GM19438 (cell line): ENCODE data around the gene FAM20B.
A peak's percentile ranks its signal among the peaks of the same experiment; 100 is the strongest.
"Not testable (repeated sequence)": the region's sequence is repeated elsewhere in the genome, so short reads cannot be mapped to it uniquely, and the experiment has no call there.

ENCODE experiments used
- ATAC-seq: cut with Tn5 transposase; IDR thresholded peaks from one replicate; pipeline ENCODE4 v1.9.1; 2021; ENCODE audit warnings: low read depth; ENCODE audit not compliant: unreplicated experiment

FAM20B gene, protein sequence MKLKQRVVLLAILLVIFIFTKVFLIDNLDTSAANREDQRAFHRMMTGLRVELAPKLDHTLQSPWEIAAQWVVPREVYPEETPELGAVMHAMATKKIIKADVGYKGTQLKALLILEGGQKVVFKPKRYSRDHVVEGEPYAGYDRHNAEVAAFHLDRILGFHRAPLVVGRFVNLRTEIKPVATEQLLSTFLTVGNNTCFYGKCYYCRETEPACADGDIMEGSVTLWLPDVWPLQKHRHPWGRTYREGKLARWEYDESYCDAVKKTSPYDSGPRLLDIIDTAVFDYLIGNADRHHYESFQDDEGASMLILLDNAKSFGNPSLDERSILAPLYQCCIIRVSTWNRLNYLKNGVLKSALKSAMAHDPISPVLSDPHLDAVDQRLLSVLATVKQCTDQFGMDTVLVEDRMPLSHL

DNA sequence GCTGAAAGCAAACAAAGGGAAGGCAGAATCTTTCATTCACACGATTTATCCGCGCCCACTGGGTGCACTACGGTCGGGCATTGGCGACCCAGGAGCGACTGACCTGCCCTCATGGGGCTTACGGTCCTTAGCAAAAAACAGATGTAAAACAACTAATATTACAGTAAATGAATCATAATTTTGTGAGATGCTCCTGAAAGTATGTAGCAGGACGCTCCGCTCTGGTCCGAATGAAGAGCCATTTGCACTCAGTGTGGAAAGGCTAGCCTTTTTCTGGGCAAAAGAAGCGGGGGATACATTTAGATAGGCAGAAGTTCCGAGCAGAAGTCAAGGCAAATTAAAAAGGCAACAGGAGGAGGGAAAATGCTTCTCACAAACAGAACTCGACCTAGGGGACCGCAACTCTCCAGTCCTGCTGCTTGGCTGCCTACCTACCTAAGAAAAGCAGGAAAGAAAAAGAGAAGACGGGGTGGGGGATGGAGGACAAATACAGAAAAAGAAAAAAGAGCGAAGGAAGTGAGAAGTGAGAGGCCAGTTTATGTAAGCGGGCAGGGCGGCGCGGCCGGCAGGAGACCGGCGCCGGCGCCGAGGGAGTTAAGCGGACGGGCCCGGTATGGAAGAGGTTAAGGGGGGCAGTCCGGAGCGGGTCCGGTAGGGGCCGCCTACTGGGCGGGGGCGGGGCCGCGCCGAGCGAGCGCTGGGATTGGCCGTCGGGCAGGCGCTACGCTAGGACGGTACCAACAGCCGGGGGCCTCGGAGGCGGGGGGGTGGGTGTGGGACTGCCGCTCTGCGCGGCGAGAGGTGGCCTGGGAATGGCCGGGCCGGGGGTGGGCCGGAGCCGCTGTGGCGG lies at the start of gene FAM20B:
TSS of gene FAM20B (plus strand) at position 770 of the 850 bp plus-strand sequence. CDS start 17,954 bp downstream, outside the sequence.
- peak; percentile 75 for ATAC-seq

DNA sequence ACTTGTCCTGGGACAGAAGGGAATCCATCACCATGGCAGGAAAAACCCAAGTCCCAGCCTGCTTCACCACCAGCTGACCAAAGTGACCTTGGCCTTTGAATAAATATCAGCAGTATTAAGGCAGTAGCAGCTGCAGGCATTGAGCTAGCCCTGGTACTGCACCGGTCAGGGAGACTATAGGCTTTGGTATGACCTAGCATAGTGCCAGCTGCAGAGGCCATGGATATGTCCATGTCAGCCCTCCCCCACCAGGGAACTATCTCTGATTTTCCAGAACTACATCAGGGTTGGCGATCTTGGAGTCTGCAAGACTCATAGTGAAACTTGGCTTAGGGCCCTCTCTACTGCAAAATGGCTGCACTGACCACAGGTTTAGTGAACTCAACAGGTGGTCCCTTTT lies 49.2 kb upstream of the FAM20B start:
- no peak for ATAC-seq

DNA sequence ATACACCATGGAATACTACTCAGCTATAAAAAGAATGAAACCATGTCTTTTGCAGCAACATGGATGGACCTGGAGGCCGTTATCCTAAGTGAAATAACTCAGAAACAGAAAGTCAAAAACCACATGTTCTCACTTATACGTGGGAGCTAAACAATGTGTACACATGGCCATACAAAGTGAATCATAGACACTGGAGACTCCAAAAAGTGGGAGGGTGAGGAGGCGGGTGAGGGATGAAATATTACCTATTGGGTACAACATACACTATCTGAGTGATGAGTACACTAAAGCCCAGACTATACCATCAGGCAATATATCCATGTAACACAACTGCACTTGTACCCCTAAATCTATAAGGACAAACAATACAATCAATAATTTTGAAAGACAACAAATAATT lies 39.5 kb upstream of the FAM20B start:
- no peak for ATAC-seq

DNA sequence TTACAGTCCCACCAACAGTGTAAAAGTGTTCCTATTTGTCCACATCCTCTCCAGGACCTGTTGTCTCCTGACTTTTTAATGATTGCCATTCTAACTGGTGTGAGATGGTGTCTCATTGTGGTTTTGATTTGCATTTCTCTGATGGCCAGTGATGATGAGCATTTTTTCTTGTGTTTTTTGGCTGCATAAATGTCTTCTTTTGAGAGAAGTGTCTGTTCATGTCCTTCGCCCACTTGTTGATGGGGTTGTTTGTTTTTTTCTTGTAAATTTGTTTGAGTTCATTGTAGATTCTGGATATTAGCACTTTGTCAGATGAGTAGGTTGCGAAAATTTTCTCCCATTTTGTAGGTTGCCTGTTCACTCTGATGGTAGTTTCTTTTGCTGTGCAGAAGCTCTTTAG lies 37.5 kb upstream of the FAM20B start:
- ATAC-seq, result not testable (repeated sequence)

DNA sequence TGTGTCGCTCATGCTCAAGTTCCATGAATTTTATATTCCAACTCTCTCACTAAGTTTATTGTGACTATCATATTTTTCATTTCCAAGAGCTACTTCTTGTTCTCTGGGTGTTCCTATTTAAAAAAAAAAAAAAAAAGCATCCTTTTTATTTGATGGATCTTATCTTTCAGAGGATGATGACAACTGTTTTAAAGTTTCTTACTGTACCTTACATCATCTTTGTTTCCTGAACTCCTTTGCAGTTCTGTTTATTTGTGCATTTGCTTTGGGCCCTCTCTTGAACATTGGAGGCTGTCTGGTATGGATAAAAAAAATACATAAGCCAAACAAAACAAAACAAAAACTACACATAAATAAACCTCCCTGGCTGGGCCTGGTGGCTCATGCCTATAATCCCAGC lies 32.1 kb upstream of the FAM20B start:
- ATAC-seq, result no peak

DNA sequence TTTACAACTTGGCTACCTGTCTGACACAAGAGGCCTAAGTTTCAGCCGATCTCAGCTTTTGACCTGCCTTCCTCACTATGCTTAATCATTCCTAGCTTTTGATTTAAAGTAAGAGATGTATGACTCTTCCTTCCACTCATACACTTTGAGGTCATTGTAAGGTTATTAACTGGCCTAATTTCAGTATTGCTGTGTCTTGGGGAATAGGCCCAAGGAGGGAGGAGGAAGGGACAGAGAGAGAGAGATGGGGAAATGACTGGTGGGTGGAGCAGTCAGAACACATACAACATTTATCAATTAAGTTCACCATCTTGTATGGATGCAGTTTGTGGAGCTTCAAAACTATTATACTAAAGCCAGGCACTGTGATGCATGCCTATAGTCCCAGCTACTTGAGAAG lies 28.3 kb upstream of the FAM20B start:
- no peak for ATAC-seq

DNA sequence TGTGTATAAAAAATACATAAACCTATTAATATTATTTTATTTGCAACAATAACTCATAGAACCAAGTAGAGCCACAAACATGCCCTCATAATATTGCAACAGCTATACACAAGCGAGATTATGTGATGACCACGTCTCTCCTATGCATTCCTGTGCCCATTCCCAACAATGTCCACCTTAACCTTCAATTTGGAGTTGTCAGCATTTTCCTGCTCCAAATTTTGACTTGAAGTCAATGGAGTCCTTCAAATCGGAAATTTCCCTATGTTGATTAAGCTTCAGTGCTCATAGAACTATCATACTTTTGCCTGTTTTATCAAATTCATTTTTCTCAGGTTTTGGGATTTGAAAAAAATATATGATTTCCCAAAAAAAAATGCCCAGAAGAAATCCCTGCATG lies 27.4 kb upstream of the FAM20B start:
- no peak for ATAC-seq

DNA sequence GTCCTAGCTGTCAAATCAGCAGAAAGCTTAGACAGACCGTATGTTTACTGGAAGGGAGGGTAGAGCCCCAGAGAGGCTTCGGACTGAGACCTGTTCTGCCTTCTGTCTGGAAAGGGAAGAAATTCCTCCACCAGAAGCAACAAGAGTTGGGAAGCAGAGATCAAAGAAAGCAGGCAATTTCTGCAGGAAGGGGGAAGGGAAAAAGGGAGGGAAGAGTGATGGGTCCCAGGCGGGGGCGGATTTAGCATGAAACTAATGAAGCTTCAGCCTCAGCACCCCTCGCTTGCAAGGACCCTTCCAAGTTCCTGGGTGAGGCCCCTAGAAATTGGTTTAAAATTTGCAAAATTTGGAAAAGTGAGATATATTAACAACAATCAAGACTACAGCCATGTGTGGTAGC lies 26.6 kb upstream of the FAM20B start:
- no peak for ATAC-seq

DNA sequence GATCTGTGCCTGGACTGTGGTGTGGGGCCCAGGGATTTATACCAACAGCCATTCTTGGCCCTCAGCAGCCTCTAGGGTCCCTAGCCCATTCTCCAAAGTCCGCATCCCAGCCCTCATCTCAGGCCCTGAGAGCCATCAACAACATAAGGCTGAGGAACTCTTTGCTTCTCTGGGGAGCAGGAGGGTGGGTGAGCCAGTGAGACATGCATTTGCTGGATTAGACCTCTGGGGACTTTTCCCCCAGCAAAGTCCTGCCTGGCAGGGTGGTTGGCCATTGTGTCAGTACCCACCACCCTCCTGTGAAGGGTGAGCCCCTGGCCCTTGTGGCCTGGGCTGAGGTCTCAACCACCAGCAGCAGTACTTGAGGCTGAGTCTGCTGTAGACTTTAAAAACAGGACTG lies 24.2 kb upstream of the FAM20B start:
- ATAC-seq, result no peak

DNA sequence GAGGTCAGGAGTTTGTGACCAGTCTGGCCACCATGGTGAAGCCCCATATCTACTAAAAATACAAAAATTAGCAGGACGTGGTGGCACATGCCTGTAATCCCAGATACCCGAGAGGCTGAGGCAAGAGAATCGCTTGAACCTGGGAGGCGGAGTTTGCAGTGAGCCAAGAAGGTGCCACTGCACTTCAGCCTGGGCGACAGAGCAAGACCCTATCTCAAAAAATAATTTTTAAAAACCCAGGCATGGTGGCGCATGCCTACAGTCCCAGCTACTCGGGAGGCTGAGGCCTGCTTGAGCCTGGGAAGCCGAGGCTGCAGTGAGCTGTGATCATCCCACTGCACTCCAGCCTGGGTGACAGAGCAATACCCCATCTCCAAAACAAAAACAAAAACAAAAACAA lies 23.6 kb upstream of the FAM20B start:
- not testable (repeated sequence) for ATAC-seq

DNA sequence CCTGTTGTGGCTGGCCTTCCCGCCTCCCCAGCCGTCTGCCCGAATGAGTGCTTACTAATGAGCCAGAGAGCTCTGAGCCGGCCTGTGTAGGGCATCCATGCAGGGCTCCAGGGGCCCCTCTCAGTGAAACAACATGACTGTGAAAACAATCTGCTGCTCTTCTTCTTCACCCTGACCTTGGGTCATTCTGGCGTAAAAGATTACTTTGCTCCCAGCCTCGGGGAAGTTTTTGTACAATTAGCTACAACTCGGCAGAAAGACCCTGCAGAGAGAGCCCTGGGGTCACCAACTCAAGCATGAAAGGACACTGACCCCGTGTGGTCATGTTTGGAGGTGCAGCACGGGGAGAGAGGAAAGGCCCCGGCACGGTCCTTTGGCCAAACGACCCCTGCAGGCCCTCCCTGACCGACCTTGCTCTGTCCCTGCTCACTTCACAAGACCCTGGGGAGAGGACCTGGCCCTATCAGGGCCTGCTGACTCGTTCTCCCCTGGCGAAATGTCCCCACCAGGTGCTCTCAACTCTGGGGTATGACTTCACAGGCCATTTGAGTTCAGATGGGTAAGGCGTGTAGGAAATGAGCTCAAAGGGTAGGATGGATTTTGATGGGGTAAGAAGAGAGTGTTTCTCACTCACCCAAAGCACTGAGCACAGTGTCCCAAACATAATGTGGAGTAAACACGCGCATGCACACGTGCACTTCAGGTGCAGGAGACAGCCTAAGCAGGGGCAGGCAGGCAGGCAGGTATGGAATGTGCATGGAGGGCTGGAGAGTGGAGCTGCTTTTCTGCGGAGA lies 22.9 kb upstream of the FAM20B start:
- peak; percentile 91 for ATAC-seq

DNA sequence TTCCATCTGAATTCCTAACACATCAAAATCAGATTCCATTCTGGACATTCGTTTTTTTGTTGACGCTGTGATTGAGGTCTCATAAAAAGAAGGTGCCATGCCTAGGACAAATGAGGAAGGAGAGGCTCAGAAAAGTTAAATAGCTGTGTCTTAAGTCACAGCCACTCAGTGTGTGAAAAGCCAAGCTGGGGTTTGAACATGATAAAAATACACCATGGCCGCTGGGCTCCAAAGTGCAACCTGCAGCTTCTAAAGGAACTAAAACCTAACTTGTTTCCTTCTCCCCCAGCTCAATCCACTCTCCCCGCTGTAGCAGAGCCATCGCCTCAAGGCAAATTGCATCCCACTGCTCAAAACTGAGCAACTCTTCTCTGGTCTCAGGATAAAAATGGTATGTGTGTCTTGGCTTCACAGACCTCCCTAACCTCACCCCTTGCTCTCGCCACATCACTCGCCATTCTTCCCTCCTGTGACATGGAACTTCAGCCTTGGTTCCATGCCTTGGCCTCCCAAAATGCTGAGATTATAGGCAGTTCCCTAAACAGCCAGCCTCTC lies 22.1 kb upstream of the FAM20B start:
- no peak for ATAC-seq

DNA sequence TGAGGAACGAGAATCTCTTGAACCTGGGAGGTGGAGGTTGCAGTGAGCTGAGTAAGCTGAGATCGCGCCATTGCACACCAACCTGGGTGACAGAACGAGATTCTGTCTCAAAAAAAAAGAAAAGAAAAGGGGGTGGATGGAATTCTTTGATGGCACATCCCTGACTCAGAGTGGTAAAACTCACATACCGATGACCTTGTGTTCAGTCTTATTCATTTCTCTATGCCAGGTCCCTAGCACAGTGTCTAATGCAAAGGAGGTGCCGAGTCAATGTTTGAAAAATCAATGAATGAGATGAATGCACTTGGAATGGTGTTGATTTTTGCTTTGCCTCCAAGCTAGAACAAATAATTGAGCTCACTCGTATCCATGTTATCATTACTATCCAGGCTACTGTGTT lies 18.5 kb upstream of the FAM20B start:
- no peak for ATAC-seq

DNA sequence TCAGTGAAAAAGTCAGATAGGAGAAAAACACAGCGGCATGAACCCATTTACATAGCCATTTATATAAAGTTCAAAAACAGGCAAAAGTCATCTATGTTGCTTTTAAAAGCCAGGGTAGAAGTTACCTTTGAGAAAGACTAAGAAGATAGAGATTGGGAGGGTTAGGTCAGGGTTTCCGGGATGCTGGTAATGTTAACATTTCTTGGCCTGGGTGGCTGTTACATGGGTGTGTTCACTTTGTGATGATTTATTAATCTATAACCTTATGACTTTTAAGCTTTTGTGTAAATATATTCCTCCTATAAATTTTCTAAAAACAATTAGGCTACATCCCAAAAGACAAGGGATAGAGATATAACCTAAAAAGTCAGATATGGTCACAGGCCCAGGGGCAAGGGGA lies 15.0 kb upstream of the FAM20B start:
- ATAC-seq, result no peak

DNA sequence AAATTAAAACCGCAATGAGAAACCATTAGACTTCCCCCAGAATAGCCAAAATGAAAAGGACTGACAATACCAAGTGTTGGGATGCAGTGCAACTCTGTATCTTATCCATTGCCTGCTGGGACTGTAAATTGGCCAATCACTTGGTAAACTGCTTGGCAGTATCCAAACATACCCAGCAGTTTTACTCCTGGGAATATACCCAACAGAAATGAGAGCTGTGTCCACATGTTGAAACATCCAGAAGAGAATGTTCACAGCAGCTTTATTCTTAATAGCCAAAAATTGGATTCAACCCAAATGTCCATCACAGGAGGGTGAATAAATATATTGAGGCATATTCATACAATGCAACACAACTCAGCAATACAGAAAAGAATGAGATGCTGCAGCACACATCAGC lies 13.7 kb upstream of the FAM20B start:
- ATAC-seq, result no peak

DNA sequence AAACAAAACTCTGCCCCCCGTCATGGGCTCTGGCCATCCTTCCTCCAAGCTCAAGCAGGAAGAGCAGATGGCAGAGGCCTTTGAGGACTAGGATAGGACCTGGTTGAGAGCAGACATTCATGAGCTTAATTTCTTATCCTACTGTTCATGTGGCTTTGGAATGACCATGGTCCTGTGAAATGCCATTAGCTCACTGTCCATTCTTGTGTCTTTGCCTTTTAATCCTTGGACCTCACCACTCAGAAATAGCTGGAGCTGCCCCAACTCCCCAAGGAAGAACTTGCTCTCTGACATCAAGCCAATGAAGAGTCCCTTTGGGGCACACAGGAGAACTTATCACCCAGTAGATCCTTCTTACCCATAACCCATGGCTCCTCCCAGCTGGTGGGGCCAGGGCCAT lies 11.6 kb upstream of the FAM20B start:
- no peak for ATAC-seq

DNA sequence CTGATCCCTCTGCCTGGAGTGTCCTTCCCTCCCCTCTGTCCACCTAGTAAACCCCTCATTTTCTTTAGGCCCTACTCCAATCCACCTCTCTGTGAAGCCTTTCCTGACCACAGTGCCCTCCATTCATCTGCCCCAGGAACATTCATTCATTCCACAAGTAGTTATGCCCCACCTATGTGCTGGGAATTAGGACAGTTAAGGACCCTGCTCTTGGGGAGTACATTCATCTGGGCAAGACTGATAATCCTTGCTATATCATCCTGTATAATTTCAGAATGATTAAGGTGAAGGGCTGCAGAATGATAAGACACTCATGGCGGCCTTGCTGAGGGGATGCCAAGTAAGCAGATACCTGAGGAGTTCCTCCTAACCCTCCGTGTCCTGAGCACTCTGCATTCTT lies 10.3 kb upstream of the FAM20B start:
- ATAC-seq, result no peak

DNA sequence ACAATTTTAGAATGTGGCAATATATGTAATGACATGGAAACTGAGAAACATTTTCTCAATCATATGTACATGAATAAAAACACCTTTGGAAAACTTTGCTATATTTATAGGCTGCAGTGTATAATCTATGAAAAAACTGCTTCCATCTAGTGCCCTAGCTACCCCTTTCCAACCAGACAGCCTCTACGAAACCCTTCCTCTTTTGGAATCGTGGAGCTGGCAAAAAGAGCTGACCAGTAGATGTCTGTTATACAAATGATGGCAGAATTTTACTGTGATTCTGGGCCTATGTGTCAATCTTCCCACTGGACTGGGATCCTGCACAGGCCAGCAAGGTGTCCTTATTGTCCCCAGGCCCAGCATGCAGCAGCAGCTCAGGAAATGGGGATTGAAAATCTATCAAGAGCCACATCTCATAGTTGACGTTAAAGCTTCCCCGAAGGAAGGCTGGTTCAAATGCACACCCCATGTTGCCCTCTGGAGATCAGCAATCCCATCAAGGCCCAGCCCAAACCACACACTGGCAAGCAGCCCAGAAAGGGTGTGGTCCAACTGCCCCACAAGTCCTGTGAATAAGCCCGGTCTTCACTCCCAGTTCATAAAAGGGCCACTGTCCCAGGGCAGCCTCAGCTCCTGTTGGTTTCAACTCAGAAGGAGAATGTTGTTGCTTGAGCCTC lies 8.8 kb upstream of the FAM20B start:
- ATAC-seq, result no peak

DNA sequence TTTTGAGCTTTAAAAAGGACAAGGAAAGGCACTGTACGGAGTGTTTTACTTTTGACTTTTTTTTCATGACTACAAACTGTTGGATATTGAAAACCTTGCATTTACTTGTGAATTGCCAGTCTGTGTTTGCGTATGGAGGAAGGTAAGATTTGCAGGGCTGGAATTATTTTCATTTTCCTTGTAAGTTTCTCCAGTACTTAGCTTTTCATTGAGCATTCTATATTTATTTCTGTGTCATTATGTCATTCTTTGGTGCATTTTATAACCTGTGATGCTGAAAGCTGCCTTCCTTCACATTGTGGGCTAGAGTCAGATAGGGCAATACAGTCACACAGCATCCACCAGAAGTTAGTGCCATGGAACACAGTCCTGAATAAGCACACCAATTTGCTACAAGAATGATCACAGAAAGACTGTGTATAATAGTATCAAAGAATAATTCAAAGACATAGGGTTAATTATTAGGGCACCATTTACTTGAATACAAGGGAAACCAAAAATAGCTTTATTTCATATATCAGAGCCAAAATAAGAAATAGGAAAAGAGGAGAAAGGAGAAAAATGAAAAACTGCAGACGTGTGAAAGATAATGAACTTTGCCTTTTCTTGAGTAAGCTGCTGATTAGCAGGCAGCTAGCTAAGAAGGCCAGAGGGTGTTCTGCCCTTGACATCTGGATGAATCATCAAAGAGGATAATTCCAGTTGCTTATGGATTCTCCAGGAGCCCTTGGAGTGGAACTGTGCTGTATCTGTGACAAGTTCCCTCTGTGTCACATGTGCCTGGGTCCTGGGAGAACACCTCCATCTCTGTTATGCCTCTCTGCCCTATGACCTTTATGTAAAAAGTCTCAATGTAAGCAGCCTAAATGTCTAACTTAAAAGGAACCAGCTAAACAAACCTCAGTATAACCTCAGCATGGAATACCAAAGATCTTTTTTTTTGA lies 8.0 kb upstream of the FAM20B start:
- ATAC-seq, result no peak
